Measurements from ENCODE around the gene FYCO1.
A peak's percentile ranks its signal among the peaks of the same experiment; 100 is the strongest.
"Not testable (repeated sequence)": the region's sequence is repeated elsewhere in the genome, so short reads cannot be mapped to it uniquely, and the experiment has no call there.

FYCO1 gene

DNA sequence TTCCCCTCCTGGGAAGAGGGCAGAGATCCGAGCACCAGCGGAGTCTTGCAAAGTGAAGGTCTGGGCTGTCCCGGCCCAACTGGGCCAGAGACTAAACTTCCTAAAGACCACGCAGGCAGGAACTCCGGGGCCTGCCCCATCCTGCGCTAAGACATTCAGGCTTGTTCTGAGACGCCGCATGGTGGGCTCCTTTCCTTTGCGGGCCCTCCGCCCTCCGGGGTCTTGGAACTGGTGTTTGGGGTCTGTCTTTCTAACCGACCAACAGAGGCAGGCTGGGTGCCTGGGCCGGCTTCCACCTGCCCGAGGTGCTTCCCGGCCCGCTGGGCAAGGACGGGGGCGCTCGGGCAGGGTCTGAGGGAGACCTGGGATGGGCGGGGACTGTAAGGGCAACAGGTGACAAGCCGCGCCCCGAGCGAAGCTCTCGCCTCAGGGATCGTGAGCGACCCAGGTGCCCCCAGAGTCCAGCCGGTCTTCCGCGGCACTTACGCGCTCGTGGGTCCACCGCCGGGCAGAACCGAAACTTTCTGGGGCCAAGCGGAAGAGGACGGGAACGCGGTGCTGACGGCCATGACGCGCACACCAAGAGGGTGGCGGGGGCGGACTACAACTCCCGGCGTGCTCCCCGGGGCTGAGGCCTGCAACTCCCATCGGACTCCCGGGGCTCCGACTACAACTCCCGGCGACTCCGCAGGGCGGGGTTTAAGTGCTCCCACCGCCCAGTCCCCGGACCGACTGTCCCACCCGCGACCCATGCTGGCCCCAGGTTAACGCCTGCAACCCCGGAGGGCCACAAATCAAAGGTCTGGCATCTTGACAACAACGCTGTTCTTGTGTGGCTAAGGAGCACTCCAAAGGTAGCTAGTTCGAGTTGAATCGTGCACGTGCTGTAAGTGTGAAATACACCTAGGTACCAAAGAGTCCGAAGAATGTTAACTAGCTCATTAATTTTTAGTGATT, at the start of gene FYCO1:
FYCO1 (minus strand) TSS at position 589 of the 957 bp plus-strand sequence. CDS start 10,914 bp downstream, outside the sequence.
- DNase-seq (ENCODE audit: low read depth in 2 of 2), result peak; percentile 67 to 73

DNA sequence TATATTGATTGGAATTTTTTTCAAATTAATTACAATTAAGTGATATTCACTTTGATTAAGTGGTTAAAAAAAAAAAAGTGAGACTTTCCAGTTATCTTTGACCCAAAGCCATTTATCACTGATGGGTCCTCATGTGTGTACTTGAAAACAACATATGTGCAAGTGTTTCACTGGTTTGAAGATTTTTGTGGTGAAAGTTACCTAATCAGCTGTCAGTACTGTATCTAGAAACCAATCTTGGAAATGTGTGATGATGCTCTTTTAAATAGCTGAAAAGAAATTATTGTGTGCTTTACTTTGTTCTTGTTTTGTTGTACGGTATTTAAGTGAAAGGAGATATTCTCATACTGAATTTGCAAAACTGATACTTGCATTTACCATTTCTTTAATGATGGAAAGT, 43.3 kb upstream of the FYCO1 start:
- DNase-seq (ENCODE audit: low read depth in 2 of 2), result no peak

DNA sequence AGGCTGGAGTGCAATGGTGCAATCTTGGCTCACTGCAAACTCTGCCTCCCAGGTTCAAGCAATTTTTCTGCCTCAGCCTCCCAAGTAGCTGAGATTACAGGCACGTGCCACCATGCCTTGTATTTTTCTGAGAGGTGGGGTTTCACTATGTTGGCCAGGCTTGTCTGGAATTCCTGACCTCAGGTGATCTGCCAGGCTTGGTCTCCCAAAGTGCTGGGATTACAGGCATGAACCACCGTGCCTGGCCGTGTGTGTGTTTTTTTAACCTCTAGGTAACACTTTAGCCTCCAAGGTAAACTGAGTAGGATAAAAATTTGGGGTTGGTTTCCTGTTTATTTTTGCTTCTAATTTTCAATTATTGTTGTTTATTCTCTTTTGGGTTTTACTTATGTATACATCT, 42.4 kb upstream of the FYCO1 start:
- not testable (repeated sequence) for DNase-seq (ENCODE audit: low read depth in 2 of 2)

DNA sequence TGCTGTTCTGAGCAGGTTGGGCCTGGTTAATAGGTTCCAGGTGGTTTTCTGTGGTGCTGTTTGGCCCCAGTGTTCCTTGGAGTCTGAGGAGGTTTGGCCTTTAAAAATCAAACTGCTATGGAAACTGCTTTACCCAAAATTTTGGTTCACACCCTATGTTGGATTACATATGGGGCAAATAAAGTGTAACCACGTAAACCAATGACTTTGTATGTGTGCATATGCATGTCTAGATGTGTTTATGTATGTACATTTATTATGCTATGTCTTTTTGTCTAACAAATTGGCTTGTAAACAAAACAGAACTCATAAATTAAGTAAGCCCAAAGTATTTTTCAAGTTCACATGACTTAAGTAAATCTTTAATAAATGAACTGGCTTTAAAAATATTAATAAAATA, 40.6 kb upstream of the FYCO1 start:
- DNase-seq (ENCODE audit: low read depth in 2 of 2), result no peak

DNA sequence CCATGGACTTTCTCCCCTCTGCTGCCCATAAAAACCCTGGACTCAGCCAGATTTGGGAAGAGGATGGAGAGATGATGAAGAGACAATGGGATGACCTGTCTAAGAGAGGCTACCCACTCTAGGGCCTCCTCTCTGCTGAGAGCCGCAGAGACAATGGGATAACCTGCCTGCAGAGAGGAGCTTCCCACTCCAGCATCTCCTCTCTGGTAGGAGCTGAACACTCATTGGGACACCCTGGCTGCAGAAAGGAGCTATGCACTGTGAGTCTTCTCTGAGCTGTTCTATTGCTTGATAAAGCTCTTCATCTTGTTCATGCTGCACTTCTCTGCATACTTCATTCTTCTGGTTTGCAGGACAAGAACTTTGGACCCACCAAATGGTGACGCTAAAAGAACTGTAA, 36.1 kb upstream of the FYCO1 start:
- no peak for DNase-seq (ENCODE audit: low read depth in 2 of 2)

DNA sequence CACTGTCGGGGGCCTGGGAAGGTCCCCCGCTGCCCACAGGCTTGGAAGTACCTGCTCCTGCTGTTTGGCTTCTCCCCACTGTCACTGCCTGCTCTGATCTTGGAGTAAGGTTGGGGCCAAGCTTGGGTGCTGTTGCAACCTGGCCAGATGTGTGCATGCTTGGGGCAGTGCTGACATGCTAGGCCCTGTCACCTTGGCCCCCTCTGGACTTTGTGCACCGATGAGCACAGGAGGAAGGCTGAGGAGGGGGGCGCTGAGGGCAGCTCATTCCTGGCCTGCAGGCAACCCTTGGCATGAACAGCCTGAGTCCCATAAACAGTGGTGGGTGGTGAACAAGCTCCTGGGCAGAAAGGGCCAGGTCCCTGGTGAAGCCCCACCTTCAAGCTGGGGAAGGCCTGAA, 35.6 kb upstream of the FYCO1 start:
- DNase-seq (ENCODE audit: low read depth in 2 of 2), result no peak

DNA sequence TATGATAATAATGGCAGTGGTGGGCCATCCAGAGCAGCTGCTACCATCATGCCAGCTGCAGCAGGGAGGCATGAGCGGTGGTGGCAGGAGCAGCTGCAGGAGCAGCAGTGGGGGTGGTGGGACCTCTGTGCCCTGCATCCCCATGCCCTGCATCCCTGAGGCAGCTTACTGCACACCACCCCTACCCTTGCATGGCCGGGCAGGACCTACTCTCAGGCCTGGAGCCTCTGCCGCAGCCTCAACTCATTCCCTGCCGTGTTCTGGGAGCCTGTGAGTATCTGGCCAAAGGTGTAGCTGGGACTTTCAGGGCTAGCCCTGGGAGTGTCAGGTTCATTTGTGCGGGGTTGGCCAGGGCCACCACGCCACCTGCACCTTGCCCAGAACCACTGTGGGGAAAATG, 35.0 kb upstream of the FYCO1 start:
- DNase-seq (ENCODE audit: low read depth in 2 of 2), result no peak

DNA sequence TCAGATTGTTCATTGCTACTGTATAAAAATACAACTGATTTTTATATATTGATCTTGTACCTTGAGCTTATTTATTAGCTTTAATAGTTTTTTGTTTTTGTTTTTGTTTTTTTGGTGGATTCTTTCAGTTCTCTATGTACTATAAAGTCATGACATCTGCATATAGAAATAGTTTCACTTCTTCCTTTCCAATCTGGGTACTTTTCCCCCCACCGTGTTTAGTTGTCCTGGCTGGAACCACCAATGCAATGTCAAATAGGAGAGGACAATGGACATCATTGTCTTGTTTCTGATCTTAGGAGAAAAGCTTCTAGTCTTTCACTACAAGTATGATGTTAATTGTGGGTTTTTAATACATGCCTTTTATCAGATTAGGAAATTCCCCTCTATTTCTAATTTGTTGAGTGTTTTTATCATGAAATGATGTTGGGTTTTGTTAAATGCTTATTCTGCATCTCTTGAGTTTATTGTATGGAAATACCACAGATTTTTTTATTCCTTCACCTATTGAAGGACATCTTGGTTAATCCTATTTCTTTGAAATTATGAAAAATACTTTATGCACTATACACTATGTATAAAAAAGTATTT, 34.4 kb upstream of the FYCO1 start:
- DNase-seq (ENCODE audit: low read depth in 2 of 2), result no peak

DNA sequence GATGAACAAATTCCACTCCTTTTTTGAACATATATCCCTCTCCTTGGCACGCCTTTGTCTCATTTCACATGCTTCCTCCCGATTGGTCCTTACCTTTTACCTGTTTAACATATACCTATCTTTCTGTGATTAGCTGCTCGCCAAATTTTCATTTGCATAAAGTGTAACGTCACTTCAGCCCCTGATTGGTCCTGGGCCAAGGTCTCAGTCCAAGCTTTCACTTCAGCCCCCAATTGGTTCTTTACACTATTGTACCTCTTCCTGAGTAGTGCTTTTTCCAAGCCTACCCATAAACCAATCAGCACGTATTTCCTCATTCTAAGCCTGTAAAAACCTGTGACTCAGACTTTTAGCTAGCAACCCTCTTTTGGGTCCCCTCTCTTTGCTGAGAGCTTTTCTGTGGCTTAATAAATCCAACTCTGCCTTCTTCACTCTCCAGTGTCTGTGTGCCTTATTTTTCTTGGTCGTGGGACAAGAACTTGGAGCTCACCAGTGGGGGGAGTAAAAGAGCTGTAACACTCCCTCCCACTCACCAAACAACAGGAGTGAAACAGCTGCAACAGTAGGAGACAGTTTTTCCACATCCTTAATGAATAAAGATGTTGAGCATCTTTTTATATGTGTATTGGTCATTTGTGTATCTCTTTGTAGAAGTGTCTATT, 32.2 kb upstream of the FYCO1 start:
- DNase-seq (ENCODE audit: low read depth in 2 of 2), result no peak

DNA sequence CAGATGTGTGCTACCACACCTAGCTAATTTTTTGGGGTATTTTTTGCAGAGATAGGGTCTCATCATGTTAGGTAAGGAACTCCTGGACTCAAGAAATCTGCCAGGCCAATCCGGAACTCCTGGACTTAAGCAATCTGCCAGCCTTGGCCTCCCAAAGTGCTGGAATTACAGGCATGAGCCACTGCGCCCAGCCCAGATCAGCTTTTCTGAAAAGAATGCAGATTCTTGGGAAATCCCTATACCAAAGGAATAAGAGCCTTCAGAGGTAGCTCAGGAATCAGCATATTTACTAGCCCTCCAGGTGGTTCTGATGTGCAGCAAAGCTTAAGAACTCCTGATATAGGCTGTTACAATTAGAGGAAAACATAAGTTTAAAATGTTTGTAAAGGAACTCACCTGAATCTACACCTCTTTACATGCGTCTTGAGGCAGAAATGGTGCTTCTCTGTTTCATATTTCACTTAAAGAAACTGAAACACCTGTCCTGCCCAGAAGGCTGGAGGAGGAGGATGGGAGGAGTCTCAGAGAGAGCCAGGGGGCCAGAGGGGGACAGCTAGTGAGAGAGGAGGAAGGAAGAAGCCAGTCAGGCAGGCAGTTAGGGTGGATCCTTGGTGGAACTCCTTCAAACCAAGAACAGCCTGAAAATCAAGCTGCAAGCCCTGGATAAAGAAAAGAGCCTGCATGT, 31.5 kb upstream of the FYCO1 start, which contains the start of gene XCR1:
XCR1 (minus strand) TSS at position 463 of the 685 bp plus-strand sequence. CDS start 5,536 bp downstream, outside the sequence.
- DNase-seq (ENCODE audit: low read depth in 2 of 2), result no peak

DNA sequence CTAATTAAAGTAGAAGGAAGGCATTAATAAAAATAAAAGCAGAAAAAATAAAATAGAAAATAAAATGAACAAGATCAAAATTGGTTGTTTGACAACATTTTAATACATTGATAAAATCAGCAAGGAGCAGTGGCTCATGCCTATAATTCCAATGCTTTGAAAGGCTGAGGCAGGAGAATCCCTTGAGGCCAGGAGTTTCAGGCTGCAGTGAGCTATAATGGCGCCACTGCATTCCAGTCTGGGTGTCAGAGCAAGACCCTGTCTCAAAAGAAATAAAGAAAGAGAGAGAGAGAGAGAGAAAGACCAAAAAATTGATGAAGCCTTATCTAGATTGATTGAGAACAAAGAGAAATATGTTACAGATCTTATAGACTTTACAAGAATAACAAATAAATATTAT, 29.5 kb upstream of the FYCO1 start:
- no peak for DNase-seq (ENCODE audit: low read depth in 2 of 2)

DNA sequence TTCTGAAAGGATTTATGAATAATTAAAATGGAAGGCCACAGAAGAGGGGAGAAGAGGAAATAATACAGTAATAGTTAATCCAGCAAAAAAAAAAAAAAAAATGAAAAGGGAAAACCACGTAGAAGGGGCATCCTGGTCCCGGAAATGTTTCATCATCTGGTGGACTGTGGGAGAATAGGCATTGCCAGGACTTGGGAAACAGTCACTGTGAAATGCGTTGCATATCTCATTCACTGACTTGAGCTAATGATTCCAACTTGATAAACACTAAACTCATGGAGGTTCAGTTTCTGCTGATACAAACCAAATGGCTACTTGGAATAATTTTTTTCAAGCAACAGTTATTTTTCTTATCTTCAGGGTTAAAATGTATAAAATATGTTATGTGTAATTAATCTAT, 28.5 kb upstream of the FYCO1 start:
- DNase-seq (ENCODE audit: low read depth in 2 of 2), result no peak

DNA sequence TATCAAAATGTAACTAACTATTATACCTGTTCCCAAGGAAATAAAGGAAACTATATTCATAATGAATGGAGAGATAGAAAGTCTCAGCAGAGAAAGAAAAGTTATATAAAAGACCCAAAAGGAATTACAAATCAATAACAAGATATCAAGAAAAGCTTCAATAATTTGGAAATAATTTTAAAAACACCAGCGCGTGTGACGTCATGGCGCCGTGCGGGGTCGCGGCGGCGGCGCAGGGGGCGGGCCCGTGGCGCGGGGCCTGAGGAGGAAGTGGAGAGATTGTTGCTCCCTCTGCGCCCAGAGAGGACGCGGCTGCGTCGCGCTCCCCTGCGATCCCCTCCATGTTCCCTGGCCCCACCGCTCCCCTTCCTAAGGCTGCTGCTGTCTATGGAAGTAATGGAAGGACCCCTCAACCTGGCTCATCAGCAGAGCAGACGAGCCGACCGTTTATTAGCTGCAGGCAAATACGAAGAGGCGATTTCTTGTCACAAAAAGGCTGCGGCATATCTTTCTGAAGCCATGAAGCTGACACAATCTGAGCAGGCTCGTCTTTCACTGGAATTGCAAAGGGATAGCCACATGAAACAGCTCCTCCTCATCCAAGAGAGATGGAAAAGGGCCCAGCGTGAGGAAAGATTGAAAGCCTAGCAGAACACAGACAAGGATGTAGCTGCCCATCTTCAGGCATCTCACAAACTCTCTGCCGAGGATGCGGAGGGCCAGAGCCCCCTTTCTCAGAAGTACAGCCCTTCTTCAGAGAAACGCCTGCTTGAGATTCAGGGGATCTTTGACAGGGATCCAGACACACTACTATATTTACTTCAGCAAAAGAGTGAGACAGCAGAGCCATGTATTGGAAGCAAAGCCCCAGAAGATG, 27.5 kb upstream of the FYCO1 start:
- no peak for DNase-seq (ENCODE audit: low read depth in 2 of 2)

DNA sequence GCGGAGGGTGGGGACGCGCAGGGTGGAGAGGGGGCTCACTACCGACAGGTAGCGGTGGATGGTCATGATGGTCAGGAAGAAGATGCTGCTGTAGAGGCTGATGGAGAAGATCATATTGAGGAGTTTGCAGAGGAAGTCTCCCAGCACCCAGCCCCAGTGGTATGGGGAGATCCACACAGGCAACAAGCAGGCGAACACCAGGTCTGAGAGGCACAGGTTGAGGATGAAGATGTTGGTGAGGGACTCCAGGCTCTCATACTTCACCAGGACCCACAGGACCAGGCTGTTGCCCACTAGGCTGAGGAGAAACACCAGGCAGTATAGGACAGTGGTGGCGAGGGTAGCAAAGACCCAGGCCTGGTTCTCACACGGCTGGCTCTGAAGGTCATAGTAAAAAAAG, 25.9 kb upstream of the FYCO1 start:
- DNase-seq (ENCODE audit: low read depth in 2 of 2), result no peak

DNA sequence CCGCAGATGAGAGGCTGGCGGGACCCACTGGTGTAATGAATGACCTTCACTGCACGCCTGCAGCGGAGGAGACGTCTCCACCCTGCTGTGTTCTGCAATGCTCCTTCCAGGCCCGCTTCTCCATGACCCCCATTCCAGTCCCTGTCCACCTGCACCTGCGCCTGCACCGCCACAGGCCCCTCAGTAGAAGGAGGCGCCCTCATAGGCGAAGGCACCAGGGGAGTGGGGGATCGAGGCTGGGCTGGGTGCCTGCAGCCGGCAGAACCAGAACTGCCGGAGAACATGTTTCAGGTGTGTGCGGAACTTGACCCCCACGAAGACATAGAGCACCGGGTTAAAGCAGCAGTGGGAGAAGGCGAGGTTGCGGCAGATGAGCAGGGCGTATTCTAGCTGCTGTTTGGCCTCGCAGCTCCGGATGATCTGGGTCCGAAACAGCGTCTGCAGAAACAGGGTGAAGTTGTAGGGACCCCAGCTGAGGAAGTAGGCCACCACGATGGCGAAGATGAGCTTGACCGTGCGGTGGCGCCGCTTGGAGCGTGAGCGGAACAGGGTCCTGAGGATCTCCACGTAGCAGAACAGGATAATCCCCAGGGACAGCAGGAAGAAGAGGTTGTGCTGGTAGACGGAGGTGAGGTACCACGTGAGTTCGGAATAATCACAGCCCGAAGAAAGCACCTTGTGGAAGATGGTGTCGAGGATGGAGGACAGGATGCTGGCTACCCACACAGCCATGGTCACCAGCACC, 25.3 kb upstream of the FYCO1 start:
- DNase-seq (ENCODE audit: low read depth in 2 of 2), result no peak

DNA sequence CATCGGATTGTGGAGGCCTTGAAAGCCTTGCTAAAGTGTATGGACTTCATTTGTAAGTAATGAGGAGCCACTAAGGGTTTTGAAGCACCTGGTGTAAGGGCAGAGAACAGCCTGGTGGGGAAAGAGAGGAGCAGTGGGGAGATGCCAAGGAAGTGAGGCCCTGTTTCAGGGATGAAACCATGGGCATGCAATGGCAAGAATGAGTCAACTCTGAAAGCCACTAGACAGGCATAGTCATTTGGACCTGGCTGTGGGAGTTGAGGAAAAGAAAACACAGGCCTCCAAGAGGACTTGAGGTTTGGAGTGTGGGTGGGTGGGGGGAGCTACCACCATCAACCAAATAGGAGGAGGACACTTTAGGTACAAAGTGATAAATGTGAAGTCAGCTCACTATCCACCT, 24.1 kb upstream of the FYCO1 start:
- DNase-seq (ENCODE audit: low read depth in 2 of 2), result no peak

DNA sequence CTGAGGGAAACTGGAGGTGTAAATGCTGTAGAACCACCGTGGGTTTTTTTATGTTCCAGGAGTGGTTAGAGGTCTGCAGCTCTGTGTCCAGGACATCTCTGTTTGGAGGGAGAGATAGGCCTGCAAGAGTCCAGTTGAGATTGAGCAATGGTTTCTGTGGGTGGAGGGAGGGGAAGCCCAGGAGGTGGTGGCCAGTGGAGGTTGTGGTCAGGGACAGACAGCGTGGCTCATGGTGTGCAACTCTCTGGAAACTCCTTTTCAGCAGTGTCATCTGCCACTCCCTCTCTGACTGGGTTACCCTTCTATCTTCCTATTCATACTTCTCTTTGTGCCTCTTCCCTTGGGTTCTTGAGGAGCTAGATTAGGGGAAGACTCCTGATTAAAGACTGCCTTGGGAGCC, 22.1 kb upstream of the FYCO1 start:
- DNase-seq (ENCODE audit: low read depth in 2 of 2), result no peak

DNA sequence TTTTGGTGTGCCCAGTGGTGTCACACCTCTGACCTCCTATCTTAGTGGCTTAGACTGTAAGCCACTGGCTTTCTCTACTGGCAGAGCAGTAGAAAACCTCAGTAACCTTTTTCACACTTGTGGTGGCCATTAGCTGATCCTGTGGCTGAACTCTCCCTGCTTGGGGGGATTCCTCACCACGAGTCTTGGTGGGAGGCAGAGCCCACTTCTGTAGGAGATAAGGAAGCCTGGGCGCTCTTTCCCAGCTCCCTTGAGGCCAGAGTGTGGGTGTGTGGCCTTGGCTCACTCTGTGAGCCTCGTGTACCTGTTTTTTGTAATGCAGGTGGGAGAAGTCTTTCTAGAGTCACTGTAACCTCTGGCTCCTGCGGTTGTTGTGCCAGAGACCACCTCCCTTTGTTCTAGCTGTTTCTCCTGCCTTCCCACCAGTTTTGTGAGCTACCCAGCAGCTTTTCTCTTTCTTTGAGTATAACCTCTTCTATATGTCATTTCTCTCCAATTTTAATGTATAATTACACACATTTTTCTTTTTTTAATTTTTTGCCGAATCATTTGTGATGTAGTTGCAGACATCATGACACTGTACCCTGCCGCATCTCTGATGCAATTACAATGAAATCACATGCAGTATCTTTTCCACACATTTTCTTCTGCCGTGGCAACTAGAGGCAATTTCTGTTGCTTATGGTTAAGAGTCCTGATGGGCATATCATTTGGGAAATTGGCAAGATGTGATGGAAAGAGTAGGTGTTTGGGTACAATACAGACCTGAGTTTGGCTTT, 17.9 kb upstream of the FYCO1 start:
- no peak for DNase-seq (ENCODE audit: low read depth in 2 of 2)

DNA sequence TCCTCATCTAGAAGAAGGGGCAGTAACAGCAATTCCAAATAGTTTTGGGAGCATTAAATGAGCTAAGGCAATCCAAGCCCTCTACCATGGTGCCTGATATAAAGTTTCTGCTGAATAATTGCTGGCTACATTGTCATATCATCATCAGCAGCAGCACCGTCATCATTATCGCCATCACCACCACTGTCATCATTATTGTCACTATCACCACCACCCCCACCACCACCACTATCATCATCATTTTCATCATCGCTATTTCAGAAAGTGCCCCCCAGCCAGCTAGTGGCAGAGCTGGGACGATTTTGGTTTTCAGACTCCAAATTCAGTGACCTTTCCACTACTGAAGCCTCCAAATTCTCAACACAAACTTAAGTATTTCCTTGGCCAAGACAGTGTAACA, 16.6 kb upstream of the FYCO1 start:
- no peak for DNase-seq (ENCODE audit: low read depth in 2 of 2)
